NB4 (cell line): Measurements from ENCODE around the gene TMEM130.

Experiments used
- POLR2A ChIP-seq: IDR thresholded peaks from 2 replicates; pipeline ENCODE4 v1.6.1; 2011; ENCODE audit warnings: mild to moderate bottlenecking; ENCODE audit not compliant: insufficient read length; ENCODE audit errors: extremely low read depth
- TF ChIP-seq, protein P1 (sequence below): IDR thresholded peaks from one replicate; pipeline ENCODE4 v1.5.1; 2012; ENCODE audit warnings: low read depth, low read length

DNA sequence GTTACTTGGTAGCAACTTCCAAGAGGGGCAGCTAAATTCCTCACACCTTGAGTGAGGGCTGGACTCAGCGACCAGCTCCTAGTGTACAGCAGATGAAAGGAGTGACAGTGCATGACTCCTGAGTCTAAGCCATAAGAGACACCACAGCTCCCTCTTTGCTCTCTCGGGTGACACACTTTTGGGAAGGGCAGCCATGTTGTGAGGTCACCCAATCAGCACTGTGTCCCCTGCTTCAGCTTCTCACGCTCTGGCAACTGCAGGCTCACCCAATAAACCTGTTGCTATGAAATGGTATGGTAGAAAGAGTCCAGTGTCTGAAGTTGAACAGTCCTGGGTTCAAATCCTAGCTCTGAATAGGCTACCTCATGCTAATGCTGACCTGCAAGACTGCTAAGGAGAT is 20.9 kb downstream of the TMEM130 start:
- TF ChIP-seq, protein P1, sequence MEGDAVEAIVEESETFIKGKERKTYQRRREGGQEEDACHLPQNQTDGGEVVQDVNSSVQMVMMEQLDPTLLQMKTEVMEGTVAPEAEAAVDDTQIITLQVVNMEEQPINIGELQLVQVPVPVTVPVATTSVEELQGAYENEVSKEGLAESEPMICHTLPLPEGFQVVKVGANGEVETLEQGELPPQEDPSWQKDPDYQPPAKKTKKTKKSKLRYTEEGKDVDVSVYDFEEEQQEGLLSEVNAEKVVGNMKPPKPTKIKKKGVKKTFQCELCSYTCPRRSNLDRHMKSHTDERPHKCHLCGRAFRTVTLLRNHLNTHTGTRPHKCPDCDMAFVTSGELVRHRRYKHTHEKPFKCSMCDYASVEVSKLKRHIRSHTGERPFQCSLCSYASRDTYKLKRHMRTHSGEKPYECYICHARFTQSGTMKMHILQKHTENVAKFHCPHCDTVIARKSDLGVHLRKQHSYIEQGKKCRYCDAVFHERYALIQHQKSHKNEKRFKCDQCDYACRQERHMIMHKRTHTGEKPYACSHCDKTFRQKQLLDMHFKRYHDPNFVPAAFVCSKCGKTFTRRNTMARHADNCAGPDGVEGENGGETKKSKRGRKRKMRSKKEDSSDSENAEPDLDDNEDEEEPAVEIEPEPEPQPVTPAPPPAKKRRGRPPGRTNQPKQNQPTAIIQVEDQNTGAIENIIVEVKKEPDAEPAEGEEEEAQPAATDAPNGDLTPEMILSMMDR = no peak
- no peak for TF ChIP-seq POLR2A
